Panc1 (cell line): Measurements from ENCODE around the gene NSUN6. TPM values are rescaled to one million over a fixed set of nuclear protein-coding genes. Genes with fewer than 3 reads are reported as not detected.

ENCODE experiments used
- ATAC-seq: fragments of 200-7000 bp; cut with Tn5 transposase; 2 replicates; pipeline ENCODE4 v1.9.1; 2020; ENCODE audit warnings: mild to moderate bottlenecking, moderate library complexity
- BruUV-seq: library from RNA; stranded (reverse); fragments of 400-500 nt; replicated peaks from 2 replicates; lab custom pipeline; 2021; lab: Mats Ljungman, UMichigan
- CTCF ChIA-PET: fragments of 300-600 bp; sonication (Branson Sonifier 250); formaldehyde crosslinking; loops from one replicate; lab custom pipeline; 2022; ENCODE audit warnings: antibody characterized with exemption; lab: Charles Lee
- POLR2A ChIA-PET: fragments of 300-600 bp; sonication (Branson Sonifier 250); formaldehyde crosslinking; loops from one replicate; lab custom pipeline; 2022; ENCODE audit warnings: antibody characterized with exemption; lab: Charles Lee
- DNase-seq: peaks from one replicate; pipeline ENCODE4 v3.0.0-alpha.2; 2010; ENCODE audit warnings: low read depth, low spot score
- H3K27ac ChIP-seq: 2 replicates; pipeline ENCODE4 v1.5.1; 2011; ENCODE audit warnings: mild to moderate bottlenecking, low read length, inconsistent platforms
- H3K27me3 ChIP-seq: fragments of 200-500 bp; sonication (Bioruptor generic); 2 replicates; pipeline ENCODE4 v1.6.0; 2014; ENCODE audit warnings: low read length, inconsistent platforms; ENCODE audit not compliant: control insufficient read depth, insufficient read depth
- H3K36me3 ChIP-seq: fragments of 200-500 bp; sonication (Bioruptor generic); 2 replicates; pipeline ENCODE4 v1.5.1; 2014; ENCODE audit warnings: inconsistent platforms, mild to moderate bottlenecking, low read length, moderate library complexity; ENCODE audit not compliant: control insufficient read depth, insufficient read depth
- H3K4me1 ChIP-seq: 2 replicates; pipeline ENCODE4 v1.5.1; 2011; ENCODE audit warnings: inconsistent platforms, mild to moderate bottlenecking, low read length, moderate library complexity; ENCODE audit not compliant: control insufficient read depth, insufficient read depth
- H3K4me3 ChIP-seq, 2 experiments: 2 replicates each; pipeline ENCODE4 v1.5.1; 2011 to 2012; ENCODE audit warnings: low read depth in 2 of 2, low read length in 2 of 2, mild to moderate bottlenecking in 2 of 2, inconsistent platforms in 1 of 2, moderate library complexity in 1 of 2
- H3K9me3 ChIP-seq: fragments of 200-500 bp; sonication (Bioruptor generic); 2 replicates; pipeline ENCODE4 v1.5.1; 2014; ENCODE audit warnings: low read depth, mild to moderate bottlenecking, inconsistent platforms, low read length, moderate library complexity; ENCODE audit not compliant: control insufficient read depth, insufficient read depth
- POLR2AphosphoS5 ChIP-seq: IDR thresholded peaks from 2 replicates; pipeline ENCODE4 v1.6.1; 2012; ENCODE audit warnings: mild to moderate bottlenecking, low read depth, low read length, moderate library complexity
- SIN3A ChIP-seq: IDR thresholded peaks from 2 replicates; pipeline ENCODE4 v1.6.1; 2012; ENCODE audit warnings: low read depth, mild to moderate bottlenecking, low read length, moderate library complexity, borderline replicate concordance; ENCODE audit not compliant: insufficient read depth
- TCF7L2 ChIP-seq: IDR thresholded peaks from 2 replicates; pipeline ENCODE4 v1.6.1; 2011; ENCODE audit warnings: mild to moderate bottlenecking, low read depth, low read length, inconsistent platforms
- in situ Hi-C: cut with HindIII; loops from 2 replicates; pipeline ENCODE4 v1.10.0; 2016; ENCODE audit warnings: low sequenced_read_pairs, low pct_unique_long_range_greater_than_20kb
- intact Hi-C: fragments of 100-400 bp; cut with micrococcal nuclease; formaldehyde crosslinking; loops from one replicate; pipeline ENCODE4 v1.10.0; 2022; ENCODE audit not compliant: unreplicated experiment
- total RNA-seq: library from RNA; stranded (reverse); gene quantifications from one replicate; pipeline ENCODE4 v1.2.1, GENCODE V29; 2021; ENCODE audit not compliant: unreplicated experiment
- TF ChIP-seq, protein P1 (sequence below): fragments of 450-650 bp; IDR thresholded peaks from 2 replicates; pipeline ENCODE4 v1.5.1; 2017; ENCODE audit warnings: mild to moderate bottlenecking
- TF ChIP-seq, protein P2 (sequence below), 2 experiments: IDR thresholded peaks; 2 replicates each; pipeline ENCODE4 v1.6.1; 2011 to 2012; ENCODE audit warnings: low read depth in 2 of 2, control low read depth in 1 of 2, low read length in 1 of 2, mild to moderate bottlenecking in 1 of 2, moderate library complexity in 1 of 2; ENCODE audit not compliant: insufficient read depth in 1 of 2

NSUN6 gene
- total RNA-seq, 1 experiment from 2014 or later: 4.3 TPM

DNA sequence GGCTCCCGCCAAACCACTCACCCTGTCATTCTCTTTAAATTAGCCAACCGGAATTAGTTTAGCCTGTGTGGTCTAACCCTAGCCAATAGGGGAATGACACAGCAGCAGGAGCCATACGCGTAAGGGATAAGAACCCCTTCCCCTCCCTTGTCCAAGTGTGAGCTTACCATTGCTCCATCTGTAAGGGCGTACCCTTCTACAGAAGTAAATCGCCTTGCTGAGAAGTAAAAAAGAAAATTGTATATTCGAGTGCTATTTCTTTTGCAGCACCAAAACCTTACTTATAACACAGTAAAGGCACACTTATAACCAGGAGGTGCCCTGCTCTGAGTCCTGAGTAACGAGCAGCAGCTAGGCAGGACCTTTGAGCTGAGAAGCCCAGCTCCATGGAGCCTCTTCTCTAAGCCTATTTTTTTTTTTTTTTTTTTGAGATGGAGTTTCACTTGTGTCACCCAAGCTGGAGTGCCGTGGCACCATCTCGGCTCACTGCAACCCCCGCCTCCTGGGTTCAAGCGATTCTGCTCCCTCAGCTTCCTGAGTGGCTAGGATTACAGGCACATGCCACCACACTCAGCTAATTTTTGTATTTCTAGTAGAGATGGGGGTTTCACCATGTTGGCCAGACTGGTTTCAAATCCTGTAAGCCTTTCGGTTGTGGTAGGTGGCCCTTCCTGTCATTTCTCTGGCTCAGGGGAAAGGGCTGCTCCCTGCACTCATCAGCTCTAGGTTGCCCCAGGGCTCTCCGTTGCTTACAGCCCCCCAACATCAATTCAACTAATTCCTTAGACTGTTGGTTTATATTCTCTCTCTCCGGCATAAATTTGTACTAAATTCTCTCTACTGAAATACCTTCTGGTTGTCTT lies 73.3 kb downstream of the NSUN6 start:
- POLR2A ChIA-PET: no interaction called here
- BruUV-seq: no TSS peak

DNA sequence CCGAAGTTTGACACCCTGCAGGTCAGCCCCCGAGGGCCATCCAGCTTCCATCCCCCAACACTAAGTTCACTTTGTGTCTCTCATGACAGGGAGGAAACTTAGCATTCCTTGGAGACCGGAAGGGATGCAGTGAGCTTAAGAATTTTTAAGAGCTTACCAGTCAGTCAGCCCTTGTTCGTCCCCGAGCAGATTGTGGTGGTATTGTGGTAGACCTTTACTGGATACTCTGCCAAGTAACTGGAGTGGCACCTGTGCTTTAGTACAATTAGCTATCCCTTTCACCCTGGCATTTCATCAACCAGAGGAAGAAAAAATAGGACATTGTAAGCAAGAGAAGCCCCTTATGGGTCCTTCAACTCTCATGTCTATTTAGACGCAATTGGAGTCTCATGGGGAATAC lies 74.8 kb downstream of the NSUN6 start:
- in situ Hi-C loops (no loop called here), intact Hi-C loops (no loop called here)
- BruUV-seq: no TSS peak
- Histone ChIP-seq H3K9me3 (no peaks in the 10 kb centered on the region), H3K4me3 (no peak overlapping the region), H3K4me1 (no peaks in the 10 kb centered on the region), H3K27me3 (no peaks in the 10 kb centered on the region), H3K27ac (no peak overlapping the region), H3K36me3 (no peaks in the 10 kb centered on the region)
- ChIA-PET POLR2A (no interaction called here), CTCF (no interaction called here)
- TF ChIP-seq POLR2AphosphoS5 (no peak), TCF7L2 (no peak), SIN3A (no peak)
- TF ChIP-seq, protein P1, sequence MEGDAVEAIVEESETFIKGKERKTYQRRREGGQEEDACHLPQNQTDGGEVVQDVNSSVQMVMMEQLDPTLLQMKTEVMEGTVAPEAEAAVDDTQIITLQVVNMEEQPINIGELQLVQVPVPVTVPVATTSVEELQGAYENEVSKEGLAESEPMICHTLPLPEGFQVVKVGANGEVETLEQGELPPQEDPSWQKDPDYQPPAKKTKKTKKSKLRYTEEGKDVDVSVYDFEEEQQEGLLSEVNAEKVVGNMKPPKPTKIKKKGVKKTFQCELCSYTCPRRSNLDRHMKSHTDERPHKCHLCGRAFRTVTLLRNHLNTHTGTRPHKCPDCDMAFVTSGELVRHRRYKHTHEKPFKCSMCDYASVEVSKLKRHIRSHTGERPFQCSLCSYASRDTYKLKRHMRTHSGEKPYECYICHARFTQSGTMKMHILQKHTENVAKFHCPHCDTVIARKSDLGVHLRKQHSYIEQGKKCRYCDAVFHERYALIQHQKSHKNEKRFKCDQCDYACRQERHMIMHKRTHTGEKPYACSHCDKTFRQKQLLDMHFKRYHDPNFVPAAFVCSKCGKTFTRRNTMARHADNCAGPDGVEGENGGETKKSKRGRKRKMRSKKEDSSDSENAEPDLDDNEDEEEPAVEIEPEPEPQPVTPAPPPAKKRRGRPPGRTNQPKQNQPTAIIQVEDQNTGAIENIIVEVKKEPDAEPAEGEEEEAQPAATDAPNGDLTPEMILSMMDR: no peak
- TF ChIP-seq, protein P2, sequence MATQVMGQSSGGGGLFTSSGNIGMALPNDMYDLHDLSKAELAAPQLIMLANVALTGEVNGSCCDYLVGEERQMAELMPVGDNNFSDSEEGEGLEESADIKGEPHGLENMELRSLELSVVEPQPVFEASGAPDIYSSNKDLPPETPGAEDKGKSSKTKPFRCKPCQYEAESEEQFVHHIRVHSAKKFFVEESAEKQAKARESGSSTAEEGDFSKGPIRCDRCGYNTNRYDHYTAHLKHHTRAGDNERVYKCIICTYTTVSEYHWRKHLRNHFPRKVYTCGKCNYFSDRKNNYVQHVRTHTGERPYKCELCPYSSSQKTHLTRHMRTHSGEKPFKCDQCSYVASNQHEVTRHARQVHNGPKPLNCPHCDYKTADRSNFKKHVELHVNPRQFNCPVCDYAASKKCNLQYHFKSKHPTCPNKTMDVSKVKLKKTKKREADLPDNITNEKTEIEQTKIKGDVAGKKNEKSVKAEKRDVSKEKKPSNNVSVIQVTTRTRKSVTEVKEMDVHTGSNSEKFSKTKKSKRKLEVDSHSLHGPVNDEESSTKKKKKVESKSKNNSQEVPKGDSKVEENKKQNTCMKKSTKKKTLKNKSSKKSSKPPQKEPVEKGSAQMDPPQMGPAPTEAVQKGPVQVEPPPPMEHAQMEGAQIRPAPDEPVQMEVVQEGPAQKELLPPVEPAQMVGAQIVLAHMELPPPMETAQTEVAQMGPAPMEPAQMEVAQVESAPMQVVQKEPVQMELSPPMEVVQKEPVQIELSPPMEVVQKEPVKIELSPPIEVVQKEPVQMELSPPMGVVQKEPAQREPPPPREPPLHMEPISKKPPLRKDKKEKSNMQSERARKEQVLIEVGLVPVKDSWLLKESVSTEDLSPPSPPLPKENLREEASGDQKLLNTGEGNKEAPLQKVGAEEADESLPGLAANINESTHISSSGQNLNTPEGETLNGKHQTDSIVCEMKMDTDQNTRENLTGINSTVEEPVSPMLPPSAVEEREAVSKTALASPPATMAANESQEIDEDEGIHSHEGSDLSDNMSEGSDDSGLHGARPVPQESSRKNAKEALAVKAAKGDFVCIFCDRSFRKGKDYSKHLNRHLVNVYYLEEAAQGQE (IDR thresholded peaks at IDR 0.05; ENCODE audit: insufficient read depth in 1 of 2, low read depth in 2 of 2, low read length in 1 of 2): no peak
- ATAC-seq (no peak), DNase-seq (no peak)

More for the DNA sequence above, 73.3 kb downstream of the NSUN6 start:
- Histone ChIP-seq H3K27ac (no peak overlapping the region), H3K36me3 (no peaks in the 10 kb centered on the region), H3K27me3 (no peaks in the 10 kb centered on the region), H3K9me3 (no peaks in the 10 kb centered on the region), H3K4me3 (no peak overlapping the region), H3K4me1 (no peaks in the 10 kb centered on the region)
- CTCF ChIA-PET: interaction anchor here (0.6 kb wide), 2 partner anchors 11 to 50 kb away, joined by 3 to 6 read pairs; no protein-coding TSS in a partner anchor
- DNase-seq (no peak), ATAC-seq (no peak)
- in situ Hi-C loops (no loop called here), intact Hi-C loops (no loop called here)
- TF ChIP-seq, protein P2 (IDR thresholded peaks at IDR 0.05; ENCODE audit: insufficient read depth in 1 of 2, low read depth in 2 of 2, low read length in 1 of 2): no peak
- TF ChIP-seq TCF7L2: no peak
- no peak for TF ChIP-seq SIN3A
- TF ChIP-seq, protein P1: no peak
- no peak for TF ChIP-seq POLR2AphosphoS5
